ENCODE measurements around the gene MYH9. TPM values are rescaled to one million over a fixed set of nuclear protein-coding genes. Genes with fewer than 3 reads are reported as not detected.

MYH9 gene
- total and polyA plus RNA-seq, 2 donors (not counting 1 experiment from before 2014, with no cell fraction given), result 108 to 554 TPM

GRCh38 chr22:36369922-36370791 is 17.6 kb downstream of the MYH9 start:
- 23% methylated on average over 9 of the region's 11 CpGs for WGBS (ENCODE audit: insufficient coverage)
- intact Hi-C loops (cut with micrococcal nuclease), result loop anchor here (2.0 kb wide), 1 partner anchor 17 kb away; the partner anchor contains the start of gene MYH9
- TF ChIP-seq CTCF (IDR thresholded peaks at IDR 0.05), result no peak
- no peak for TF ChIP-seq EZH2 (IDR thresholded peaks at IDR 0.05; ENCODE audit: borderline replicate concordance, insufficient read depth, low read depth, low read length, poor library complexity, severe bottlenecking)

More at GRCh38 chr22:36369922-36370791, 17.6 kb downstream of the MYH9 start:
- Histone ChIP-seq H3K27ac (ENCODE audit: low read length in 2 of 2) (peak overlapping the region; percentile 52 to 83), H3K4me3 (ENCODE audit: control extremely low read depth in 1 of 5, extremely low read depth in 1 of 5, insufficient read depth in 1 of 5, low read depth in 2 of 5, low read length in 4 of 5) (peak overlapping the region in 2 of 5 experiments; percentile 6 to 29), H3K4me2 (replicated peaks; ENCODE audit: low read depth, low read length, poor library complexity, severe bottlenecking) (peak overlapping the region; percentile 74), H2AFZ (ENCODE audit: insufficient read depth, low read depth, low read length, poor library complexity, severe bottlenecking) (no peak overlapping the region), H3K36me3 (replicated peaks in 1 of 2; ENCODE audit: control extremely low read depth in 1 of 2, control insufficient read depth in 1 of 2, extremely low read depth in 1 of 2, insufficient read depth in 2 of 2, low read length in 1 of 2) (peaks cover 0 to 55% of the 10 kb centered on the region in 2 experiments), H4K20me1 (ENCODE audit: control insufficient read depth, insufficient read depth, low read length, poor library complexity, severe bottlenecking) (peaks cover 97% of the 10 kb centered on the region), H3K9ac (ENCODE audit: low read length) (peak overlapping the region; percentile 48), H3K9me3 (ENCODE audit: control extremely low read depth in 1 of 3, control insufficient read depth in 2 of 3, insufficient read depth in 1 of 3, low read length in 2 of 3) (no peaks in the 10 kb centered on the region), H3K27me3 (replicated peaks in 1 of 4; ENCODE audit: control extremely low read depth in 1 of 4, control insufficient read depth in 3 of 4, insufficient read depth in 4 of 4, low read length in 3 of 4) (no peaks in the 10 kb centered on the region), H3K79me2 (ENCODE audit: control insufficient read depth, insufficient read depth, low read length) (peaks cover 100% of the 10 kb centered on the region), H3K4me1 (ENCODE audit: control insufficient read depth in 2 of 2, insufficient read depth in 2 of 2, low read length in 2 of 2) (peaks cover 92 to 99% of the 10 kb centered on the region in 2 donors)
- Mint-ChIP-seq H3K27ac (peak overlapping the region; percentile 90), H3K4me3 (peak overlapping the region; percentile 85), H3K9me3 (ENCODE audit: insufficient read depth) (no peaks in the 10 kb centered on the region), H3K4me1 (peaks cover 90% of the 10 kb centered on the region), H3K27me3 (no peaks in the 10 kb centered on the region)
- DNase-seq (peak; percentile 77), ATAC-seq (ENCODE audit: low read depth) (peak; percentile 78)
- POLR2A ChIA-PET, result interaction anchor here (0.6 to 1.4 kb wide), 4 partner anchors 12 to 39 kb away, joined by 3 to 5 read pairs (median 4); partner anchors contain the start of gene MYH9
- CTCF ChIA-PET, result interaction anchor here (0.7 to 1.9 kb wide), 10 partner anchors 8 to 192 kb away, joined by 3 to 7 read pairs (median 3); no protein-coding TSS in a partner anchor
